ENCODE results near the gene ITIH6. TPM values are rescaled to one million over a fixed set of nuclear protein-coding genes. Genes with fewer than 3 reads are reported as not detected.

Gene ITIH6
- total RNA-seq, 1 donor: not detected

DNA sequence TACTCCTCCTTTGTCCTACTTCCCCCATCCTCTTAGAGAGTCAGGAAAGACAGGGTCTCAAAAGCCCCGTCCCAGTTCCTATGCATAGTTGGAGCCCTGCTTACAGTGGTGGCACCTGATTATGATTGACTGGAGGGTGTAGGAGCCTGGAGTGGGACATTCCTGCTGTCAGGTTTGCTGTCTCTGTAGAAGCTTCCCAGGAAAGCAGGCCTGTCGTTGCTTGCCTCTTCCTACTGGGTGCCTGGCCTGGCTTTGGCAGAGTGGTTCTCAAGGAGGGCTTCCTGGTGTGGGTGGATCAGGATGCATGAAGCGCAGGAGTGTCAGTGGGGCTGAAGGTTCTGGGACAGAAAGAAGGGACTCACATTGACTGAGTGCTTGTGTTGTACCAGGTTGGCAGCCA, 14.3 kb upstream of the ITIH6 start:
- no peak overlapping the region for H3K4me3 ChIP-seq (ENCODE audit: low read depth, low read length)
- TF ChIP-seq, protein P1, sequence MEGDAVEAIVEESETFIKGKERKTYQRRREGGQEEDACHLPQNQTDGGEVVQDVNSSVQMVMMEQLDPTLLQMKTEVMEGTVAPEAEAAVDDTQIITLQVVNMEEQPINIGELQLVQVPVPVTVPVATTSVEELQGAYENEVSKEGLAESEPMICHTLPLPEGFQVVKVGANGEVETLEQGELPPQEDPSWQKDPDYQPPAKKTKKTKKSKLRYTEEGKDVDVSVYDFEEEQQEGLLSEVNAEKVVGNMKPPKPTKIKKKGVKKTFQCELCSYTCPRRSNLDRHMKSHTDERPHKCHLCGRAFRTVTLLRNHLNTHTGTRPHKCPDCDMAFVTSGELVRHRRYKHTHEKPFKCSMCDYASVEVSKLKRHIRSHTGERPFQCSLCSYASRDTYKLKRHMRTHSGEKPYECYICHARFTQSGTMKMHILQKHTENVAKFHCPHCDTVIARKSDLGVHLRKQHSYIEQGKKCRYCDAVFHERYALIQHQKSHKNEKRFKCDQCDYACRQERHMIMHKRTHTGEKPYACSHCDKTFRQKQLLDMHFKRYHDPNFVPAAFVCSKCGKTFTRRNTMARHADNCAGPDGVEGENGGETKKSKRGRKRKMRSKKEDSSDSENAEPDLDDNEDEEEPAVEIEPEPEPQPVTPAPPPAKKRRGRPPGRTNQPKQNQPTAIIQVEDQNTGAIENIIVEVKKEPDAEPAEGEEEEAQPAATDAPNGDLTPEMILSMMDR (IDR thresholded peaks at IDR 0.05; ENCODE audit: insufficient read depth, low read depth, low read length): no peak
- DNase-seq (ENCODE audit: low read depth): no peak

GRCh38 chrX:54811301-54811885, 13.3 kb upstream of the ITIH6 start:
- H3K4me3 ChIP-seq (ENCODE audit: low read depth, low read length): no peak overlapping the region
- TF ChIP-seq, protein P1 (IDR thresholded peaks at IDR 0.05; ENCODE audit: insufficient read depth, low read depth, low read length): no peak
- DNase-seq (ENCODE audit: low read depth): no peak

DNA sequence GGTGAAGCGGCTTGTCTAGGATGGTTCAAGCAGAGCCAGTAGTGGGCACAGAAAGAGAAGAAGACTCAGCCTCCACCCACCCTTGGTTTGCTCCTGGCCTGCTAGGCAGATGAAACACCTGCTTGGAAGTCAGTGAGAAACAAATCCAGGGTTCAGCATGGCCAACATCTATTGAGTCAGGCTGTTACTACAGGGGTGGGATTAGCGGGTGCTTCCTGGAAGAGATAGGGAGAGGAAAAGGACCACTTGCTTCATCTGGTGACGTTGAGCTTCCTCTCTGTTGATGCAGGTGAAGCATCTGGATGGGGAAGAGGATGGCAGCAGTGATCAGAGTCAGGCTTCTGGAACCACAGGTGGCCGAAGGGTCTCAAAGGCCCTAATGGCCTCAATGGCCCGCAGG, 12.5 kb upstream of the ITIH6 start:
- DNase-seq (ENCODE audit: low read depth): no peak
- peak overlapping the region; percentile 85 for H3K4me3 ChIP-seq (ENCODE audit: low read depth, low read length)
- TF ChIP-seq, protein P1 (IDR thresholded peaks at IDR 0.05; ENCODE audit: insufficient read depth, low read depth, low read length): no peak

DNA sequence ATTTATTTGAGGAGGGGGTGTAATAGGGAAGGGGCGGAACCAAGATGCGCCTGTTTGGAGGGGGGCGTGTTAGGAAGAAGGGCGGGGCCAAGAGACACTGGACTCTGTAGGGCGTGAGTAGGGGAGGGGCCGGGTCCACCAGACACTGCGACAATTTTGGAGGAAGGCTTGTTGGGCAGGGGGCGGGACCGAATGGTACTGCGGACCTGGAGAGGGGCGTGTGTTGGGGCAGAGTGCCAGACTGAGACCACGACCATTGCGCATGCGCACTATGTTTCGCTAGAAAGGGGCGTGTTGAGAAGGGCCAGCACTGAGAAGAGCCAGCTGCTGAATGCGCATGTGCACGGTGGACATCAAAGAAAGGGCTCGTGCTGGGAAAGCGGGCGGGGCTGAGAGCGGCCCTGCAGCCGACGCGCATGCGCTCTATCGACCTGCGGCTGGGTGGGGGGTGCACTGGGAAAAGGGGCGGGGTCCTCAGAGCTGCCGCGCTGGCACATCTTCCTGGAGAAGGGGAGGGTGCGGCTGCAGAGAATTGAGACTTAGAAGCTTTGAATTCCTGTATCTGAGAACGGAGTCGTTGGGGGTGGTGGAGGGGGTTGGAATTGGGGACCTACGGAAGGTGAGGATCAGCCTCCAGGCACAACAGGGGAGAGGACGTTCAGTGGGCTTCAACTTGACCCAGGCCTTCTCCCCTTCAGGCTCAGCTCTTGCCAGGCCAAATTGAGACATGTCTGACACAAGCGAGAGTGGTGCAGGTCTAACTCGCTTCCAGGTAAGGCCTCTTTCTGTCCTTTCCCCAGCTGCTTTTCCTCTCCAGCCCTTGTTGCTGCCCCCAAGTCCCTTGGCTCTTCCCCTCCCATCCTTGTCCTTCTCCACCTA, 10.8 kb upstream of the ITIH6 start:
- TF ChIP-seq, protein P1 (IDR thresholded peaks at IDR 0.05; ENCODE audit: insufficient read depth, low read depth, low read length): no peak
- peak; percentile 97 for DNase-seq (ENCODE audit: low read depth)
- peak overlapping the region; percentile 85 for H3K4me3 ChIP-seq (ENCODE audit: low read depth, low read length)

GRCh38 chrX:54808109-54808604, 10.1 kb upstream of the ITIH6 start:
- TF ChIP-seq, protein P1 (IDR thresholded peaks at IDR 0.05; ENCODE audit: insufficient read depth, low read depth, low read length): peak; percentile 5
- DNase-seq (ENCODE audit: low read depth): no peak
- peak overlapping the region; percentile 83 for H3K4me3 ChIP-seq (ENCODE audit: low read depth, low read length)

DNA sequence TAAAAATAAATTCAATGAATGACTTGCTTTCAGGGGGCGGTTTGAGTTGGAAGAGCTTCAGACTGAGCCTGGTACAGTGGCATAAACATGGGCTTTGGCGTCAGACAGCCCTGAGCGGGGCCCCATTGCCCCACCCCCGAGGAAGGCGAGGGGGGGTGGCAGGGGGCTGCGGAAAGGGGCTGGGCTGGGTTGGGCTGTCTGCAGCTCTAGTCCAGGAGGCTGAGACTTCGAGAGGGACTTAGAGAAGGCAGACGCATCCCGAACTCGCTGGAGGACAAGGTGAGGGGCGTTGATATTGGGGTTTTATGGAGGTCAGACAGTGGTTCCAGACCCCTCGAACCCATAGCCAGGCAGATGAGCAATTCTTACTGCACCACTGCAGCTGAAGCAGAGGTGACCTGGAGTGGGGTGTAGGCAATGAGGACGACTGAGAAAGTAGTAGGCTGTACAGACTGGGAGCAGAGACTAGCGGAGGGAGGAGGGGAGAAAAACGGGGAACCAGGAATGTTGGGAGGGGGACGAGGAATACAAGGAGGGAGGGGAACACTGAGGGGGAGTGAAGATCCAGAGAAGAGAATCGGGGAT, 9.6 kb upstream of the ITIH6 start, which contains the start of gene MAGED2:
MAGED2 (plus strand) TSS at position 222 of the 585 bp plus-strand sequence. CDS start 1,587 bp downstream, outside the sequence.
- peak; percentile 34 for DNase-seq (ENCODE audit: low read depth)
- H3K4me3 ChIP-seq (ENCODE audit: low read depth, low read length): peak within 1 kb of the TSS; percentile 83
- TF ChIP-seq, protein P1 (IDR thresholded peaks at IDR 0.05; ENCODE audit: insufficient read depth, low read depth, low read length): no peak
